Lower leg skin (tissue), 4 donors: ENCODE results near the gene PEX5L. TPM values are rescaled to one million over a fixed set of nuclear protein-coding genes. Genes with fewer than 3 reads are reported as not detected.

Source experiments
- DNase-seq, 2 donors: peaks; one replicate each; pipeline ENCODE4 v3.0.0-alpha.2; 2019; ENCODE audit warnings: low spot score in 2 of 2
- H3K4me3 ChIP-seq: fragments of 200-600 bp; sonication (generic); 2 replicates; pipeline ENCODE4 v1.5.1; 2017; ENCODE audit warnings: mild to moderate bottlenecking, low read depth; ENCODE audit not compliant: poor library complexity, severe bottlenecking
- POLR2A ChIP-seq, 2 donors: fragments of 450-650 bp; IDR thresholded peaks; one replicate each; pipeline ENCODE4 v1.6.1; 2016 to 2017; ENCODE audit warnings: antibody characterized with exemption in 2 of 2, mild to moderate bottlenecking in 1 of 2, moderate library complexity in 1 of 2
- WGBS, 2 donors: methylation state at CpG; one replicate each; pipeline ENCODE4 v1.1.5; 2018; 5-methylcytosine and 5-hydroxymethylcytosine counted together
- intact Hi-C: fragments of 100-400 bp; cut with DNase I; formaldehyde crosslinking; loops from one replicate; pipeline ENCODE4 v1.15.0; 2023; ENCODE audit warnings: low total_unique reads
- total RNA-seq, 4 donors: library from RNA; depleted of rRNA; stranded (reverse); fragments of >200 nt; gene quantifications; one replicate each; pipeline ENCODE4 v1.1.0, GENCODE V29; 2016
- TF ChIP-seq, protein P1 (sequence below), 3 donors: fragments of 450-650 bp; IDR thresholded peaks; one replicate each; pipeline ENCODE4 v1.5.1; 2016; ENCODE audit warnings: antibody characterized with exemption in 3 of 3, mild to moderate bottlenecking in 3 of 3, moderate library complexity in 2 of 3

The PEX5L gene
- total RNA-seq, 4 donors from 2014 or later: not detected

DNA sequence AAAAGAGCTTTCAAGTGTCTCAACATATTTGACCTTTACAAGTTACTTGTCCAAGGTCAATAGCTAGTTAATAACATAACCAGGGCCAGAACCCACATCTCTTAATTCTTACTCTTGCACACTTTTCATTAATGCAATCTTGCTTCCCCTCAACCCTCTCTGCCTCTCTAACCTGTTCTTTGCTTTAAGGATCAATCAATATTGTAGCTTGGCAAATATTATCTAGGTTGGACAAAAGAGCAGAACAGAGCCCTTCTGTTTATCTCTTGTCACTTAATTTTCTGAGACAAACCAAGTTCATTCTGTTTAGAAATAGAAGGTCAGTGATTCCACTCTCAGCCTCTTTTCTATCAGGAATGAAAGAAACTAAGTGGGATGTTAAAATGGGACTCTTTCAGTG lies 203.4 kb downstream of the PEX5L start:
- no peak for DNase-seq
- H3K4me3 ChIP-seq: no peak overlapping the region
- no peak for TF ChIP-seq POLR2A (IDR thresholded peaks at IDR 0.05)
- TF ChIP-seq, protein P1, sequence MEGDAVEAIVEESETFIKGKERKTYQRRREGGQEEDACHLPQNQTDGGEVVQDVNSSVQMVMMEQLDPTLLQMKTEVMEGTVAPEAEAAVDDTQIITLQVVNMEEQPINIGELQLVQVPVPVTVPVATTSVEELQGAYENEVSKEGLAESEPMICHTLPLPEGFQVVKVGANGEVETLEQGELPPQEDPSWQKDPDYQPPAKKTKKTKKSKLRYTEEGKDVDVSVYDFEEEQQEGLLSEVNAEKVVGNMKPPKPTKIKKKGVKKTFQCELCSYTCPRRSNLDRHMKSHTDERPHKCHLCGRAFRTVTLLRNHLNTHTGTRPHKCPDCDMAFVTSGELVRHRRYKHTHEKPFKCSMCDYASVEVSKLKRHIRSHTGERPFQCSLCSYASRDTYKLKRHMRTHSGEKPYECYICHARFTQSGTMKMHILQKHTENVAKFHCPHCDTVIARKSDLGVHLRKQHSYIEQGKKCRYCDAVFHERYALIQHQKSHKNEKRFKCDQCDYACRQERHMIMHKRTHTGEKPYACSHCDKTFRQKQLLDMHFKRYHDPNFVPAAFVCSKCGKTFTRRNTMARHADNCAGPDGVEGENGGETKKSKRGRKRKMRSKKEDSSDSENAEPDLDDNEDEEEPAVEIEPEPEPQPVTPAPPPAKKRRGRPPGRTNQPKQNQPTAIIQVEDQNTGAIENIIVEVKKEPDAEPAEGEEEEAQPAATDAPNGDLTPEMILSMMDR (IDR thresholded peaks at IDR 0.05): no peak
- intact Hi-C loops: no loop called here

DNA sequence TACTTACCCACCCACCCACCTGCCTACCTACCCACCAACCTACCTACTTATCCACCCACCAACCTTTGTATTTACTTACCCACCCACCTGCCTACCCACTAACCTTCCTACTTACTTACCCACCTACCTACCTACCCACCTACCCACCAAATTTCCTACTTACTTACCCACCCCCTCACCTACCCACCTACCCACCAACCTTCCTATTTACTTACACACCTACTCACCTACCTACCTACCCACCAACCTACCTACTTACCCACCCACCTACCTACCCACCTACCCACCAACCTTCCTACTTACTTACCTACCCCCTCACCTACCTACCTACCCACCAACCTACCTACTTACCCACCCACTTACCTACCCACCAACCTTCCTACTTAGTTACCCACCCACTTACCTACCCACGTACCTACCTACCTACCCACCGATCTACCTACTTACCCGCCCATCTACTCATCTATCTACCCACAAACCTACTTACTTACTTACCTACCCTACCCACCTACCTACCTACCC lies 204.3 kb downstream of the PEX5L start:
- intact Hi-C loops: no loop called here
- DNase-seq: no peak
- WGBS, 2 donors: 92 to 97% methylated on average over 3 of the region's 3 CpGs
- TF ChIP-seq POLR2A (IDR thresholded peaks at IDR 0.05): no peak
- TF ChIP-seq, protein P1 (IDR thresholded peaks at IDR 0.05): no peak
- H3K4me3 ChIP-seq: no peak overlapping the region

DNA sequence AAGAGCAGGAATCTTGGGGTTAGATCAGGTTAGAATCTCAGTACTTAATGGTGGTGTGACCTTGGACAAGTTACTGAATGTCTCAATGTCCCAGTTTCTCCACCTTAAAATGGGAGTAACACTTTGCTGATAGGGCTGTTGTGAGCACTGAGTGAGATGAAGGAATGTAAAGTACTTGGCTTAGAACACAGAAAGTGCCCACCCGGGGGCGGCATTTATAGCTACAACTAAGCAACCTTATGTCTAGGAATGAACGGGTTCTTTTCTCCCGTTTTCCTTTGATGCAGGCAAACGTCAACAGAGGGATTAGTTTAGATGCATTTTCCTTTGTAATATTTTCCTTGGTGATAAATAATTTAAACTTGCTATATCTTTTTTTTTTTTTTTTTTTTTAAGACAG lies 207.3 kb downstream of the PEX5L start:
- intact Hi-C loops: no loop called here
- WGBS, 2 donors: 49 to 56% methylated on average over 5 of the region's 5 CpGs
- H3K4me3 ChIP-seq: no peak overlapping the region
- no peak for TF ChIP-seq POLR2A (IDR thresholded peaks at IDR 0.05)
- TF ChIP-seq, protein P1 (IDR thresholded peaks at IDR 0.05): no peak
- DNase-seq: no peak

DNA sequence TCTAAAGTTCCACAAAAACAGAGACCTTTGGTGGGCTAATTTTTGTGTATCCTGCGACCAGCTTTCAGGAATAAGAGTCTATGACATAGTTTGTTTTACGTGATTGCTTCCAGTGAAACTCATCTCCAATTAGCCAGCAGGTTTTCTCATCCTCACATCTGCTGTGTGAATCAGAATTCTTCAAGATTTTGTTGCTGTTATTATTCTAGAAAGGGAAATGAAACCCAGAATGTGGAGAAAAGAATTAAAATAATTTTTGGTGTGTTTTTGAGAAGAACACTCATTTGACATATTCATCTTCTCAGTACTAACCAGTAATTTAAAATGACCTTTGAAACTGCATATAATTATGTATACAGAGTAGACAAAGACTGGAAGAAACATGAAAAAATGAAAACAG lies 208.0 kb downstream of the PEX5L start:
- intact Hi-C loops: no loop called here
- DNase-seq: no peak
- 66 to 72% methylated on average over 2 of the region's 2 CpGs for WGBS, 2 donors
- H3K4me3 ChIP-seq: no peak overlapping the region
- TF ChIP-seq, protein P1 (IDR thresholded peaks at IDR 0.05): no peak
- no peak for TF ChIP-seq POLR2A (IDR thresholded peaks at IDR 0.05)

DNA sequence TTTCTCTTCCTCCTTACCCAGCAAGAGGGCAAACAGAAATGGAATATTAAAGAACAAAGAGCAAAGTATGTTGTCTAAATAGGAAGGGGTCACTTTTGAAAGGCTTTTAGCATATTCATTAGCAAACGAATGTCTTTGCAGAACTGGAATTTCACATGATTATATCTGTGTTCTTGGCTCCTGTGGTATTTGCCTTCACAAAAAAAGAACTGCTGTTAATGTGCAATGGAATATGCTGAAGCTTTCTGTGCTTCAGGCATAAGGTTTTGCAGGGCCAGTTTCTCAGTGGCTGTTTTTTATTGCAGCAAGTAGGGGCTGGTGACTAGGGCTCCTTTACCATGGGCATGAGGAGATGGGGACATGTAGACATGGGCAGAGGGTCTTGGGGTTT lies 210.5 kb downstream of the PEX5L start:
- no peak for DNase-seq
- no peak overlapping the region for H3K4me3 ChIP-seq
- TF ChIP-seq POLR2A (IDR thresholded peaks at IDR 0.05): no peak
- TF ChIP-seq, protein P1 (IDR thresholded peaks at IDR 0.05): no peak
- intact Hi-C loops: no loop called here
- 3 to 12% methylated on average over 1 of the region's 1 CpG for WGBS, 2 donors

DNA sequence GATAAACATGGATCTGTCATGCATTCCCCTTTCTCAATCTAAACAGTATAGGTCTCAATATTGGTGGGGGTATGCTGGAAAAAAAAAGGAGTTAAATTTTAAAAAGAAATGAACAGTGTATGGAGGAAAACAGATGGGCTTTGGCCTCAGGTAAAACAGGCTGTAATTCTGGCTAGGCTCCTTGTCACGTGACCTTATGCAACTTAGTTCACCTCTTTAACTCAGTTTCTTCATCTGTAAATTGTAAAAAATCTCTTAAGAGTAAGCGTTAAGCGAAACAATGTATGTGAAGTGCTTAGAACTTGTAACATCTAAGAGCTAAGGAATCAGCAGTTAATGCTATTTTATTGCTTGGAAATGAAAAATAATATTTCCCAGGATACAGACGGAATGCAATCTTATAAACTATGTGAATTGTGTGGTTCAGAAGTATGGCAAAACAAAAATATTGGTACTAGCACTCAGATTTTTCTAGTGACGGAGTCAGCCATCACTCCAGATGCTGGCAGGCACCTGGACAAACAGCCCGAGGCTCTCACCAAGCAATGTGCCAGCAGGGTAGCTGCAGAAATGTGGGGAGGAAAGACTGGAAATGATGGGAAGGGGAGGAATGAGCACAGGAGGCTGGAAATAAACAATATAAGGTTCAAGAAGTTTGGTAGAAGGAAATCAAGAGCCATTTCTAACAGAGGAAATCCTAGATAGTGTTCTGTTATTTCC lies 211.1 kb downstream of the PEX5L start:
- DNase-seq: no peak
- WGBS, 2 donors: 57 to 58% methylated on average over 6 of the region's 6 CpGs
- intact Hi-C loops: no loop called here
- no peak for TF ChIP-seq POLR2A (IDR thresholded peaks at IDR 0.05)
- TF ChIP-seq, protein P1 (IDR thresholded peaks at IDR 0.05): no peak
- no peak overlapping the region for H3K4me3 ChIP-seq
